OCI-LY3 (cell line): ENCODE results near the gene ZNF621.

Experiments used
- H2AFZ ChIP-seq: fragments of 200-600, 300-600 bp; shearing (Covaris generic); 2 replicates; pipeline ENCODE4 v1.6.0; 2014; ENCODE audit warnings: antibody characterized with exemption, low read depth, low read length
- H3K27ac ChIP-seq: fragments of 200-600, 300-600 bp; sonication (generic); 2 replicates; pipeline ENCODE4 v1.5.1; 2014; ENCODE audit warnings: mild to moderate bottlenecking, low read length, moderate library complexity, mixed read lengths
- H3K27me3 ChIP-seq: fragments of 200-600, 300-600 bp; sonication (generic); 2 replicates; pipeline ENCODE4 v1.6.1; 2014; ENCODE audit warnings: low read depth, low read length, mixed read lengths
- H3K36me3 ChIP-seq: fragments of 200-600, 300-600 bp; sonication (generic); replicated peaks from 2 replicates; pipeline ENCODE3; 2014; ENCODE audit warnings: low read depth, low read length, mixed read lengths
- H3K4me1 ChIP-seq: fragments of 300-600, 200-600 bp; sonication (generic); 2 replicates; pipeline ENCODE4 v1.6.1; 2014; ENCODE audit warnings: low read length, mixed read lengths
- H3K4me2 ChIP-seq: fragments of 200-600, 300-600 bp; sonication (generic); 2 replicates; pipeline ENCODE4 v1.6.1; 2014; ENCODE audit warnings: low read length, mixed read lengths
- H3K4me3 ChIP-seq: fragments of 300-600, 200-600 bp; sonication (generic); 2 replicates; pipeline ENCODE4 v1.5.1; 2014; ENCODE audit warnings: antibody characterized with exemption, mild to moderate bottlenecking, low read length, moderate library complexity
- H3K79me2 ChIP-seq: fragments of 300-600, 200-600 bp; shearing (Covaris generic); 2 replicates; pipeline ENCODE4 v1.6.1; 2014; ENCODE audit warnings: mild to moderate bottlenecking, low read length, mixed read lengths
- H3K9ac ChIP-seq: fragments of 300-600, 200-600 bp; shearing (Covaris generic); 2 replicates; pipeline ENCODE4 v1.6.0; 2014; ENCODE audit warnings: mild to moderate bottlenecking, low read length, moderate library complexity
- H3K9me3 ChIP-seq: fragments of 200-600, 300-600 bp; shearing (Covaris generic); 2 replicates; pipeline ENCODE4 v1.6.1; 2014; ENCODE audit warnings: low read length, mixed read lengths; ENCODE audit not compliant: insufficient read depth
- H4K20me1 ChIP-seq: fragments of 200-600, 300-600 bp; sonication (generic); 2 replicates; pipeline ENCODE4 v1.6.1; 2016; ENCODE audit warnings: low read length, mixed read lengths; ENCODE audit not compliant: insufficient read depth
- CTCF ChIP-seq: fragments of 200-600, 300-600 bp; sonication (generic); IDR thresholded peaks from 2 replicates; pipeline ENCODE4 v1.5.1; 2014; ENCODE audit warnings: antibody characterized with exemption, low read length, low read depth
- EZH2phosphoT487 ChIP-seq: fragments of 200-600 bp; shearing (Covaris generic); IDR thresholded peaks from 2 replicates; pipeline ENCODE4 v1.6.1; 2018; ENCODE audit warnings: antibody characterized with exemption, mixed run types, low read depth

The ZNF621 gene

DNA sequence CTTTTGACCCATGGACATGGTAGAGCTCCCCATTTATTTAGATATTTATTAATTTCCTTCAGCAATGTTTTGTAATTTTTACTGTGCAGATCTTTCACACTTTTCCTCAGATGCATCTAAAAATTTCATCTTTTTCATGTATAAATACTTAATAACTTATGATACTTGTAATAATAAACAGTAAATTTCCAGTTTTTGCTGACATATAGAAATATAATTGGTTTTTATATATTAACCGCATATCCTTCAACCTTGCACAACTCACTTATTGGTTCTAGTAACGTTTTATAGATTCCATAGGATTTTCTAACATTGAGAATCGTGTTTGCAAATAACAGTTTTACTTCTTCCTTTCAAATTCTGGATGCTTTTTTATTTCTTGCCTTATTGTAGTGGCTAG lies 3.5 kb upstream of the ZNF621 start:
- no peak overlapping the region for H3K9ac ChIP-seq
- H3K27me3 ChIP-seq: no peaks in the 10 kb centered on the region
- H3K4me2 ChIP-seq: no peak overlapping the region
- peaks cover 12% of the 10 kb centered on the region for H3K4me1 ChIP-seq
- H3K9me3 ChIP-seq: no peaks in the 10 kb centered on the region
- TF ChIP-seq EZH2phosphoT487: no peak
- no peak for TF ChIP-seq CTCF
- H4K20me1 ChIP-seq: no peaks in the 10 kb centered on the region
- H2AFZ ChIP-seq: no peak overlapping the region
- H3K4me3 ChIP-seq: no peak overlapping the region
- peaks cover 11% of the 10 kb centered on the region for H3K79me2 ChIP-seq
- H3K27ac ChIP-seq: no peak overlapping the region
- H3K36me3 ChIP-seq: no peaks in the 10 kb centered on the region

DNA sequence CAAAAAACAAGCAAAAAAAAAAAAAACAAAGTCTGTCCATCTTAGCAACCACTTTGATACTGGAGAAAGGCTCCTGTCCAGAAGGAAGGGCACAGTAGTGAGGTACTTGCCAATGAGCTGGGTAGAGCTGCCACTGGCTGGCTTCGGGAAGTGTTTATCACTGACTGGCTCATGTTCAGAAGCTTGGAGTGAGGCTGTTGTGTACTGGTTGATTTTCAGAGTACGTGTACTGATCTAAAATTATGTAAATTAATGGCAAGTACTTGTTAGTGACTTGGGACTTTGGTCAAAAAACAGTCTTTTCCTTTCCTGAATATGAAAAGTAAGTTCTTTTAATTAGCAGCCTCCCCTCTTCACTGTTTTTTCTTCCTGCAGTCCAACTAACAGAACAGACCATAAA lies 979 bp upstream of the ZNF621 start:
- Histone ChIP-seq H2AFZ (peak overlapping the region; percentile 95), H3K79me2 (peaks cover 11% of the 10 kb centered on the region), H3K36me3 (peaks cover 17% of the 10 kb centered on the region), H3K4me1 (peaks cover 12% of the 10 kb centered on the region), H3K9me3 (no peaks in the 10 kb centered on the region), H3K4me2 (peak overlapping the region; percentile 72), H3K4me3 (peak overlapping the region; percentile 82), H3K9ac (peak overlapping the region; percentile 66), H4K20me1 (no peaks in the 10 kb centered on the region), H3K27ac (no peak overlapping the region), H3K27me3 (no peaks in the 10 kb centered on the region)
- TF ChIP-seq EZH2phosphoT487: no peak

- Histone ChIP-seq H4K20me1 (no peaks in the 10 kb centered on the region), H3K4me2 (peak overlapping the region; percentile 72), H3K4me3 (peak overlapping the region; percentile 82), H3K36me3 (peaks cover 21% of the 10 kb centered on the region), H3K79me2 (peaks cover 11% of the 10 kb centered on the region), H3K9ac (peak overlapping the region; percentile 66), H3K9me3 (no peaks in the 10 kb centered on the region), H2AFZ (peak overlapping the region; percentile 95), H3K27ac (no peak overlapping the region), H3K4me1 (peaks cover 12% of the 10 kb centered on the region), H3K27me3 (no peaks in the 10 kb centered on the region)
- no peak for TF ChIP-seq CTCF
- no peak for TF ChIP-seq EZH2phosphoT487
Measured at GRCh38 chr3:40524222-40524567, 565 bp upstream of the ZNF621 start.

DNA sequence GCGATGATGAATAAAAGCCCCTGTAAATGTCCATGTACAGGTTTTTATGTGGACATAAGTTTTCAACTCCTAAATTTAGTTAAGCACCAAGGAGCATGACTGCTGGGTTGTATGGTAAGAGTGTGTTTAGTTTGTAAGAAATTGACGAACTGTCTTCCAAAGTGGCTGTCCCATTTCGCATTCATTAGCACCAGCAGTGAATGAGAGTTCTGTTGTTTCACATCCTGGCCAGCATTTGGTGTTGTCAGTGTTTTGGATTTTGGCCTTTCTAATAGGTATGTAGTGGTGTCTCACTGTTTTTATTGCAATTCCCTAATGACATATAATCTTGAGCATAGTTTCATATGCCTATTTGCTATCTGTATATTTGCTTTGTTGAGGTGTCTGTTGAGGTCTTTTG lies 3.7 kb downstream of the ZNF621 start:
- H4K20me1 ChIP-seq: no peaks in the 10 kb centered on the region
- H3K27ac ChIP-seq: no peak overlapping the region
- no peak overlapping the region for H3K4me3 ChIP-seq
- no peaks in the 10 kb centered on the region for H3K27me3 ChIP-seq
- H3K9me3 ChIP-seq: no peaks in the 10 kb centered on the region
- peaks cover 59% of the 10 kb centered on the region for H3K36me3 ChIP-seq
- no peak overlapping the region for H3K9ac ChIP-seq
- no peak overlapping the region for H3K4me2 ChIP-seq
- no peak for TF ChIP-seq CTCF
- TF ChIP-seq EZH2phosphoT487: no peak
- peaks cover 11% of the 10 kb centered on the region for H3K79me2 ChIP-seq
- peaks cover 12% of the 10 kb centered on the region for H3K4me1 ChIP-seq
- H2AFZ ChIP-seq: no peak overlapping the region

DNA sequence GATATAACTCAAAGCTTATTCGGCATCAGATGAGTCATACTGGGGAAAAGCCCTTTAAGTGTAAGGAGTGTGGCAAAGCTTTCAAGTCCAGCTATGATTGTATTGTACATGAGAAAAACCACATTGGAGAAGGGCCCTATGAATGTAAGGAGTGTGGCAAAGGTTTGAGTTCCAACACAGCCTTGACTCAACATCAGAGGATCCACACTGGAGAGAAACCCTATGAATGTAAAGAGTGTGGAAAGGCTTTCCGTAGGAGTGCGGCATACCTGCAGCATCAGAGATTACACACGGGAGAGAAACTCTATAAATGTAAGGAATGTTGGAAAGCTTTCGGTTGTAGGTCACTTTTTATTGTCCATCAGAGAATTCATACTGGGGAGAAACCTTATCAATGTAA lies 7.5 kb downstream of the ZNF621 start:
- no peaks in the 10 kb centered on the region for H3K79me2 ChIP-seq
- no peak overlapping the region for H3K27ac ChIP-seq
- H3K4me2 ChIP-seq: no peak overlapping the region
- H3K4me3 ChIP-seq: no peak overlapping the region
- TF ChIP-seq EZH2phosphoT487 (no peak), CTCF (no peak)
- no peaks in the 10 kb centered on the region for H3K27me3 ChIP-seq
- H3K36me3 ChIP-seq: peaks cover 85% of the 10 kb centered on the region
- no peaks in the 10 kb centered on the region for H4K20me1 ChIP-seq
- H3K9me3 ChIP-seq: 0 out of 2 replicates have a peak, but pooled peaks cover 4% of the 10 kb centered on the region
- no peak overlapping the region for H3K9ac ChIP-seq
- H3K4me1 ChIP-seq: no peaks in the 10 kb centered on the region
- H2AFZ ChIP-seq: no peak overlapping the region
